ENCODE measurements around the gene TCEA2.
"Not testable (repeated sequence)": the region's sequence is repeated elsewhere in the genome, so short reads cannot be mapped to it uniquely, and the experiment has no call there.

Gene TCEA2

GRCh38 chr20:64111841-64112641, 49.0 kb downstream of the TCEA2 start:
- DNase-seq, result no peak

- DNase-seq, result no peak
Observed at GRCh38 chr20:64112691-64113443, 49.9 kb downstream of the TCEA2 start.

- no peak for DNase-seq
Observed at GRCh38 chr20:64113444-64113775, 50.4 kb downstream of the TCEA2 start.

- DNase-seq, result no peak
Observed at GRCh38 chr20:64113796-64114355, 50.9 kb downstream of the TCEA2 start.

- no peak for DNase-seq
Observed at GRCh38 chr20:64114356-64114971, 51.5 kb downstream of the TCEA2 start.

- DNase-seq, result no peak
Observed at GRCh38 chr20:64115171-64115911, 52.3 kb downstream of the TCEA2 start.

GRCh38 chr20:64116016-64116415, 53.0 kb downstream of the TCEA2 start:
- DNase-seq, result no peak

- no peak for DNase-seq
Observed at GRCh38 chr20:64116541-64117431, 53.8 kb downstream of the TCEA2 start.

GRCh38 chr20:64117432-64117777, 54.4 kb downstream of the TCEA2 start:
- not testable (repeated sequence) for DNase-seq

- DNase-seq, result no peak
Observed at GRCh38 chr20:64119301-64119680, 56.3 kb downstream of the TCEA2 start.

- DNase-seq, result no peak
Observed at GRCh38 chr20:64119681-64120341, 56.8 kb downstream of the TCEA2 start.

GRCh38 chr20:64121586-64121985, 58.6 kb downstream of the TCEA2 start:
- DNase-seq, result no peak
